Keratinocyte (primary cell): ENCODE results near the gene PFKP. TPM values are rescaled to one million over a fixed set of nuclear protein-coding genes. Genes with fewer than 3 reads are reported as not detected.

Experiments used
- DNase-seq: peaks from one replicate; pipeline ENCODE4 v3.0.0-alpha.2; 2011; ENCODE audit warnings: low read depth, missing footprints, low spot score
- FAIRE-seq: peaks from 2 replicates; lab custom pipeline; 2011; peaks lifted over from hg19 to GRCh38; lab: Jason Lieb, UNC
- H2AFZ ChIP-seq: 2 replicates; pipeline ENCODE4 v1.6.0; 2012; ENCODE audit warnings: low read length, control low read depth, inconsistent platforms; ENCODE audit not compliant: control insufficient read depth
- H3K27ac ChIP-seq: 2 replicates; pipeline ENCODE4 v1.5.1; 2011; ENCODE audit warnings: low read length; ENCODE audit not compliant: control insufficient read depth, insufficient read depth
- H3K27me3 ChIP-seq: 3 replicates; pipeline ENCODE4 v1.6.0; 2011; ENCODE audit warnings: low read length; ENCODE audit not compliant: control insufficient read depth, insufficient read depth; ENCODE audit errors: extremely low read depth
- H3K36me3 ChIP-seq, 2 experiments: 2 replicates in 1 of 2; 3 replicates in 1 of 2; pipeline ENCODE4 v1.5.1; 2011; ENCODE audit warnings: low read length in 2 of 2, mild to moderate bottlenecking in 1 of 2; ENCODE audit not compliant: control insufficient read depth in 2 of 2, insufficient read depth in 2 of 2; ENCODE audit errors: extremely low read depth in 1 of 2
- H3K4me1 ChIP-seq: 3 replicates; pipeline ENCODE4 v1.5.1; 2011; ENCODE audit warnings: low read length; ENCODE audit not compliant: control insufficient read depth, insufficient read depth; ENCODE audit errors: extremely low read depth
- H3K4me2 ChIP-seq: 3 replicates; pipeline ENCODE4 v1.6.0; 2011; ENCODE audit warnings: low read depth, low read length; ENCODE audit not compliant: control insufficient read depth, insufficient read depth; ENCODE audit errors: extremely low read depth
- H3K4me3 ChIP-seq, 3 experiments: fragments of 200-600 bp in 1 of 3; sonication (generic) in 1 of 3; 2 replicates in 2 of 3; 3 replicates in 1 of 3; pipeline ENCODE4 v1.5.1; 2011 to 2016; ENCODE audit warnings: low read length in 3 of 3, mild to moderate bottlenecking in 3 of 3, control low read depth in 2 of 3, inconsistent platforms in 1 of 3, low read depth in 1 of 3, mixed read lengths in 1 of 3, mixed run types in 1 of 3, moderate library complexity in 1 of 3; ENCODE audit not compliant: control insufficient read depth in 2 of 3, insufficient read depth in 2 of 3; ENCODE audit errors: extremely low read depth in 1 of 3
- H3K79me2 ChIP-seq: 2 replicates; pipeline ENCODE4 v1.6.0; 2012; ENCODE audit warnings: low read length; ENCODE audit not compliant: control insufficient read depth, insufficient read depth
- H3K9ac ChIP-seq: 3 replicates; pipeline ENCODE4 v1.6.0; 2011; ENCODE audit warnings: low read length; ENCODE audit not compliant: control insufficient read depth, insufficient read depth; ENCODE audit errors: extremely low read depth
- H3K9me1 ChIP-seq: 3 replicates; pipeline ENCODE4 v1.6.0; 2011; ENCODE audit warnings: low read length; ENCODE audit not compliant: control insufficient read depth, insufficient read depth; ENCODE audit errors: extremely low read depth
- H3K9me3 ChIP-seq: 2 replicates; pipeline ENCODE4 v1.5.1; 2012; ENCODE audit warnings: low read depth, low read length; ENCODE audit not compliant: control insufficient read depth
- H4K20me1 ChIP-seq: 3 replicates; pipeline ENCODE4 v1.6.0; 2011; ENCODE audit warnings: low read length; ENCODE audit not compliant: control insufficient read depth, insufficient read depth; ENCODE audit errors: extremely low read depth
- EZH2 ChIP-seq: IDR thresholded peaks from one replicate; pipeline ENCODE4 v1.6.1; 2012; ENCODE audit warnings: inconsistent platforms, mild to moderate bottlenecking, low read length, moderate library complexity
- dilution Hi-C: fragments of 300-500 bp; cut with MboI; formaldehyde crosslinking; loops from one replicate; pipeline ENCODE4 v1.7.0; 2020; ENCODE audit warnings: low sequenced_read_pairs; ENCODE audit not compliant: extremely low pct_ligation_motif_present
- polyA plus RNA-seq, 5 experiments: library from polyadenylated mRNA; depleted of rRNA in 3 of 5; stranded (reverse) in 3 of 5; stranded (forward) in 1 of 5; unstranded in 1 of 5; fragments of >200 nt; gene quantifications; 1 replicate in 1 of 5; 2 replicates in 3 of 5; 3 replicates in 1 of 5; pipeline versions ENCODE4 v1.2.1 to v1.2.3, GENCODE V29; 2011 to 2012; ENCODE audit warnings: missing spikeins in 2 of 5, low read depth in 1 of 5, low replicate concordance in 1 of 5
- TF ChIP-seq, protein P1 (sequence below), 3 experiments: IDR thresholded peaks in 1 of 3; conservative IDR thresholded peaks in 1 of 3; optimal IDR thresholded peaks in 1 of 3; 2 replicates in 2 of 3; 3 replicates in 1 of 3; pipeline versions ENCODE3 to v1.5.1; 2011; ENCODE audit warnings: low read length in 3 of 3, mild to moderate bottlenecking in 3 of 3, moderate library complexity in 2 of 3, control low read depth in 1 of 3, inconsistent platforms in 1 of 3; ENCODE audit not compliant: insufficient read depth in 2 of 3; ENCODE audit errors: extremely low read depth in 1 of 3

PFKP gene
- polyA plus RNA-seq, 1 donor (not counting 4 experiments of a cell fraction or from before 2014, with no cell fraction given) = 117 TPM

GRCh38 chr10:3178042-3178441 is 110.7 kb downstream of the PFKP start:
- Histone ChIP-seq H4K20me1 (no peaks in the 10 kb centered on the region), H3K4me2 (no peak overlapping the region), H3K9me3 (no peaks in the 10 kb centered on the region), H2AFZ (no peak overlapping the region), H3K4me3 (no peak overlapping the region), H3K27ac (no peak overlapping the region), H3K79me2 (no peaks in the 10 kb centered on the region), H3K9ac (no peak overlapping the region), H3K9me1 (no peaks in the 10 kb centered on the region), H3K36me3 (no peaks in the 10 kb centered on the region), H3K27me3 (no peaks in the 10 kb centered on the region), H3K4me1 (no peaks in the 10 kb centered on the region)
- FAIRE-seq (no peak), DNase-seq (no peak)
- dilution Hi-C loops = no loop called here
- TF ChIP-seq, protein P1, sequence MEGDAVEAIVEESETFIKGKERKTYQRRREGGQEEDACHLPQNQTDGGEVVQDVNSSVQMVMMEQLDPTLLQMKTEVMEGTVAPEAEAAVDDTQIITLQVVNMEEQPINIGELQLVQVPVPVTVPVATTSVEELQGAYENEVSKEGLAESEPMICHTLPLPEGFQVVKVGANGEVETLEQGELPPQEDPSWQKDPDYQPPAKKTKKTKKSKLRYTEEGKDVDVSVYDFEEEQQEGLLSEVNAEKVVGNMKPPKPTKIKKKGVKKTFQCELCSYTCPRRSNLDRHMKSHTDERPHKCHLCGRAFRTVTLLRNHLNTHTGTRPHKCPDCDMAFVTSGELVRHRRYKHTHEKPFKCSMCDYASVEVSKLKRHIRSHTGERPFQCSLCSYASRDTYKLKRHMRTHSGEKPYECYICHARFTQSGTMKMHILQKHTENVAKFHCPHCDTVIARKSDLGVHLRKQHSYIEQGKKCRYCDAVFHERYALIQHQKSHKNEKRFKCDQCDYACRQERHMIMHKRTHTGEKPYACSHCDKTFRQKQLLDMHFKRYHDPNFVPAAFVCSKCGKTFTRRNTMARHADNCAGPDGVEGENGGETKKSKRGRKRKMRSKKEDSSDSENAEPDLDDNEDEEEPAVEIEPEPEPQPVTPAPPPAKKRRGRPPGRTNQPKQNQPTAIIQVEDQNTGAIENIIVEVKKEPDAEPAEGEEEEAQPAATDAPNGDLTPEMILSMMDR (optimal IDR thresholded peaks at IDR 0.05 in 1 of 3, IDR thresholded peaks at IDR 0.05 in 1 of 3, conservative IDR thresholded peaks at IDR 0.05 in 1 of 3; ENCODE audit: extremely low read depth in 1 of 3, insufficient read depth in 2 of 3, low read length in 3 of 3) = no peak
- TF ChIP-seq EZH2 = no peak

GRCh38 chr10:3179174-3179573 is 111.8 kb downstream of the PFKP start:
- DNase-seq (no peak), FAIRE-seq (no peak)
- H3K9ac ChIP-seq = no peak overlapping the region
- H3K27me3 ChIP-seq = no peaks in the 10 kb centered on the region
- no peaks in the 10 kb centered on the region for H3K4me1 ChIP-seq
- H4K20me1 ChIP-seq = no peaks in the 10 kb centered on the region
- dilution Hi-C loops = no loop called here
- H3K36me3 ChIP-seq = no peaks in the 10 kb centered on the region
- H3K4me3 ChIP-seq = no peak overlapping the region
- no peak overlapping the region for H3K4me2 ChIP-seq
- H3K9me1 ChIP-seq = no peaks in the 10 kb centered on the region
- H3K9me3 ChIP-seq = no peaks in the 10 kb centered on the region
- no peaks in the 10 kb centered on the region for H3K79me2 ChIP-seq
- H2AFZ ChIP-seq = no peak overlapping the region
- H3K27ac ChIP-seq = no peak overlapping the region
- TF ChIP-seq, protein P1 (optimal IDR thresholded peaks at IDR 0.05 in 1 of 3, IDR thresholded peaks at IDR 0.05 in 1 of 3, conservative IDR thresholded peaks at IDR 0.05 in 1 of 3; ENCODE audit: extremely low read depth in 1 of 3, insufficient read depth in 2 of 3, low read length in 3 of 3) = no peak
- TF ChIP-seq EZH2 = no peak
